NCI-H146 (cell line): ENCODE measurements around the gene ZFP90.
"Not testable (repeated sequence)": the region's sequence is repeated elsewhere in the genome, so short reads cannot be mapped to it uniquely, and the experiment has no call there.

Experiments used
- DNase-seq: peaks from one replicate; lab custom pipeline; 2025; lab: John Stamatoyannopoulos, UW

ZFP90 gene

GRCh38 chr16:68517606-68518166, 21.4 kb upstream of the ZFP90 start:
- no peak for DNase-seq

- no peak for DNase-seq
Observed at GRCh38 chr16:68519225-68519745, 19.8 kb upstream of the ZFP90 start.

GRCh38 chr16:68520649-68521086, 18.4 kb upstream of the ZFP90 start:
- peak; percentile 94 for DNase-seq

GRCh38 chr16:68524069-68524820, 14.8 kb upstream of the ZFP90 start:
- DNase-seq = no peak

GRCh38 chr16:68526143-68526781, 12.8 kb upstream of the ZFP90 start:
- DNase-seq = no peak

GRCh38 chr16:68526782-68527145, 12.3 kb upstream of the ZFP90 start:
- no peak for DNase-seq

- DNase-seq = no peak
Observed at GRCh38 chr16:68528233-68528632, 10.9 kb upstream of the ZFP90 start.

- DNase-seq = peak; percentile 76
Observed at GRCh38 chr16:68528686-68529379, 10.3 kb upstream of the ZFP90 start.

GRCh38 chr16:68529608-68529930, 9.5 kb upstream of the ZFP90 start:
- DNase-seq = no peak

- peak; percentile 93 for DNase-seq
Observed at GRCh38 chr16:68529931-68530701, 9.0 kb upstream of the ZFP90 start.

GRCh38 chr16:68533937-68534336, 5.2 kb upstream of the ZFP90 start:
- no peak for DNase-seq

- DNase-seq = no peak
Observed at GRCh38 chr16:68535331-68535730, 3.8 kb upstream of the ZFP90 start.

- DNase-seq = no peak
Observed at GRCh38 chr16:68539711-68540239, 684 bp downstream of the ZFP90 start.

GRCh38 chr16:68548947-68549346, 9.9 kb downstream of the ZFP90 start:
- DNase-seq = no peak

- no peak for DNase-seq
Observed at GRCh38 chr16:68553186-68553585, 14.1 kb downstream of the ZFP90 start.

GRCh38 chr16:68560341-68560740, 21.2 kb downstream of the ZFP90 start:
- not testable (repeated sequence) for DNase-seq

GRCh38 chr16:68563631-68564381, 24.7 kb downstream of the ZFP90 start:
- no peak for DNase-seq

- DNase-seq = no peak
Observed at GRCh38 chr16:68564382-68564985, 25.4 kb downstream of the ZFP90 start.

- DNase-seq = no peak
Observed at GRCh38 chr16:68574479-68574878, 35.4 kb downstream of the ZFP90 start.

GRCh38 chr16:68575082-68575481, 36.0 kb downstream of the ZFP90 start:
- no peak for DNase-seq
